ENCODE measurements around the gene HSPG2. TPM values are rescaled to one million over a fixed set of nuclear protein-coding genes. Genes with fewer than 3 reads are reported as not detected.

Gene HSPG2
- total and polyA plus RNA-seq, 10 of the 15 experiments (the other 5 are each of a cell fraction or from before 2014, with no cell fraction given) = 0.30 to 3.4 (median 0.73) TPM; not detected in 2

DNA sequence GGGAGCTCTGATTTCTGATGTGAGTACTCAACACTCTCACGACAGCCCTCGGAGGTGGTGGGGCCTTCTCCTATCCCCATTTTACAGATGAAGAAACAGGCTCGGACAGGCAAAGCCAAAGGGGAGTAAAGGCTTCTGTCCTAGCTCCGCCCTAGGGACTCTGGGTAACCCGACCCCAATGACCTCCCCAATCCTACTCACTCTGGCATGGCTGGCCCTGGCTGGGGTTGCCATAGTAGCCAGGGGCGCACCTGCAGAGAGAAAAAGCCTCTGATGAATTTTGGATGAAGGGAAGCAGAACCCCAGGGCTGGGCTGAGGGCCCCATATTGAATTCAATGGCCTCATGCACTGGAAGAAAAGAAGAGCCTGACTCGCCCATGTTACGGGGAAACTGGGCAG lies 63.9 kb downstream of the HSPG2 start:
- DNase-seq (ENCODE audit: low read depth, low spot score) (no peak), ATAC-seq (no peak), FAIRE-seq (no peak)
- no peak overlapping the region for H3K4me3 ChIP-seq
- H3K9me3 ChIP-seq (replicated peaks; ENCODE audit: control insufficient read depth, insufficient read depth, low read length) = no peaks in the 10 kb centered on the region
- ChIA-PET POLR2A (no interaction called here), CTCF (no interaction called here), RAD21 (ENCODE audit: unreplicated experiment) (no interaction called here), SMC1A (ENCODE audit: uncharacterized antibody, unreplicated experiment) (no interaction called here)
- no peak overlapping the region for H3K4me2 ChIP-seq (ENCODE audit: control insufficient read depth, insufficient read depth)
- H3K36me3 ChIP-seq (ENCODE audit: control insufficient read depth in 2 of 2, insufficient read depth in 2 of 2, low read length in 1 of 2) = no peaks in the 10 kb centered on the region
- H3K9ac ChIP-seq (ENCODE audit: control insufficient read depth, insufficient read depth, low read length) = no peak overlapping the region
- in situ Hi-C loops (cut with MboI) = no loop called here
- BruUV-seq (replicated peaks) = no TSS peak
- 22% methylated on average over 8 of the region's 8 CpGs for WGBS (ENCODE audit: insufficient coverage, insufficient replicate concordance, low lambda C conversion rate, missing lambda C conversion rate)
- H3K27me3 ChIP-seq (replicated peaks in 1 of 2; ENCODE audit: control insufficient read depth in 2 of 2, insufficient read depth in 2 of 2, low read length in 1 of 2) = no peaks in the 10 kb centered on the region; a peak in 1 of 4 replicates
- peaks cover 2% of the 10 kb centered on the region; the same call in 1 of the 2 replicates for H3K4me1 ChIP-seq (ENCODE audit: control insufficient read depth, insufficient read depth, low read length)
- no peaks in the 10 kb centered on the region for H3K79me2 ChIP-seq (ENCODE audit: control insufficient read depth, insufficient read depth, low read length)
- H4K20me1 ChIP-seq (ENCODE audit: control insufficient read depth, insufficient read depth) = no peaks in the 10 kb centered on the region
- H3K27ac ChIP-seq (ENCODE audit: control insufficient read depth, insufficient read depth) = no peak overlapping the region
- no peak overlapping the region for H2AFZ ChIP-seq (ENCODE audit: control insufficient read depth, low read depth, low read length)
- TF ChIP-seq CREB1 (IDR thresholded peaks at IDR 0.05; ENCODE audit: low read depth) (no peak), CHD4 (IDR thresholded peaks at IDR 0.05) (no peak), SRF (IDR thresholded peaks at IDR 0.05; ENCODE audit: low read depth in 2 of 2, low read length in 2 of 2) (no peak), ATF3 (IDR thresholded peaks at IDR 0.05; ENCODE audit: borderline replicate concordance, extremely low read depth, low read depth, low read length) (no peak), CBX5 (IDR thresholded peaks at IDR 0.05; ENCODE audit: low read depth) (no peak), RBBP5 (conservative IDR thresholded peaks at IDR 0.05) (no peak), NRF1 (conservative IDR thresholded peaks at IDR 0.05; ENCODE audit: low read depth, low read length) (no peak), RAD51 (IDR thresholded peaks at IDR 0.05) (no peak), MEF2A (IDR thresholded peaks at IDR 0.05; ENCODE audit: insufficient read depth, low read depth, low read length) (no peak), MEF2B (IDR thresholded peaks at IDR 0.05; ENCODE audit: partially characterized antibody, poor library complexity, severe bottlenecking) (no peak), BHLHE40 (IDR thresholded peaks at IDR 0.05; ENCODE audit: borderline replicate concordance in 1 of 2, low read depth in 2 of 2, low read length in 1 of 2) (no peak), KAT2A (conservative IDR thresholded peaks at IDR 0.05; ENCODE audit: control insufficient read depth, low read depth, low read length) (no peak), ZBTB4 (CRISPR knock-in tag; IDR thresholded peaks at IDR 0.05) (no peak), ZNF207 (IDR thresholded peaks at IDR 0.05; ENCODE audit: borderline replicate concordance) (no peak), CHD1 (IDR thresholded peaks at IDR 0.05; ENCODE audit: low read depth, low read length) (no peak), POLR2AphosphoS2 (IDR thresholded peaks at IDR 0.05; ENCODE audit: low read depth, low read length) (no peak)
- TF ChIP-seq, protein P1, sequence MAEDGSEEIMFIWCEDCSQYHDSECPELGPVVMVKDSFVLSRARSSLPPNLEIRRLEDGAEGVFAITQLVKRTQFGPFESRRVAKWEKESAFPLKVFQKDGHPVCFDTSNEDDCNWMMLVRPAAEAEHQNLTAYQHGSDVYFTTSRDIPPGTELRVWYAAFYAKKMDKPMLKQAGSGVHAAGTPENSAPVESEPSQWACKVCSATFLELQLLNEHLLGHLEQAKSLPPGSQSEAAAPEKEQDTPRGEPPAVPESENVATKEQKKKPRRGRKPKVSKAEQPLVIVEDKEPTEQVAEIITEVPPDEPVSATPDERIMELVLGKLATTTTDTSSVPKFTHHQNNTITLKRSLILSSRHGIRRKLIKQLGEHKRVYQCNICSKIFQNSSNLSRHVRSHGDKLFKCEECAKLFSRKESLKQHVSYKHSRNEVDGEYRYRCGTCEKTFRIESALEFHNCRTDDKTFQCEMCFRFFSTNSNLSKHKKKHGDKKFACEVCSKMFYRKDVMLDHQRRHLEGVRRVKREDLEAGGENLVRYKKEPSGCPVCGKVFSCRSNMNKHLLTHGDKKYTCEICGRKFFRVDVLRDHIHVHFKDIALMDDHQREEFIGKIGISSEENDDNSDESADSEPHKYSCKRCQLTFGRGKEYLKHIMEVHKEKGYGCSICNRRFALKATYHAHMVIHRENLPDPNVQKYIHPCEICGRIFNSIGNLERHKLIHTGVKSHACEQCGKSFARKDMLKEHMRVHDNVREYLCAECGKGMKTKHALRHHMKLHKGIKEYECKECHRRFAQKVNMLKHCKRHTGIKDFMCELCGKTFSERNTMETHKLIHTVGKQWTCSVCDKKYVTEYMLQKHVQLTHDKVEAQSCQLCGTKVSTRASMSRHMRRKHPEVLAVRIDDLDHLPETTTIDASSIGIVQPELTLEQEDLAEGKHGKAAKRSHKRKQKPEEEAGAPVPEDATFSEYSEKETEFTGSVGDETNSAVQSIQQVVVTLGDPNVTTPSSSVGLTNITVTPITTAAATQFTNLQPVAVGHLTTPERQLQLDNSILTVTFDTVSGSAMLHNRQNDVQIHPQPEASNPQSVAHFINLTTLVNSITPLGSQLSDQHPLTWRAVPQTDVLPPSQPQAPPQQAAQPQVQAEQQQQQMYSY (CRISPR knock-in tag; IDR thresholded peaks at IDR 0.05) = no peak
- intact Hi-C loops (cut with micrococcal nuclease; ENCODE audit: unreplicated experiment) = no loop called here

Measured in GM12878 (cell line).